Measurements from ENCODE around the gene FOXP2.
"Not testable (repeated sequence)": the region's sequence is repeated elsewhere in the genome, so short reads cannot be mapped to it uniquely, and the experiment has no call there.

Gene FOXP2

GRCh38 chr7:114502454-114503254, 88.0 kb downstream of the FOXP2 start:
- DNase-seq (ENCODE audit: low read depth in 3 of 3): no peak

- no peak for DNase-seq (ENCODE audit: low read depth in 3 of 3)
Measured at GRCh38 chr7:114504586-114504985, 90.0 kb downstream of the FOXP2 start.

- DNase-seq (ENCODE audit: low read depth in 3 of 3): no peak
Measured at GRCh38 chr7:114507381-114507780, 92.8 kb downstream of the FOXP2 start.

GRCh38 chr7:114508086-114508485, 93.5 kb downstream of the FOXP2 start:
- DNase-seq (ENCODE audit: low read depth in 3 of 3): no peak

- not testable (repeated sequence) for DNase-seq (ENCODE audit: low read depth in 3 of 3)
Measured at GRCh38 chr7:114510824-114511223, 96.2 kb downstream of the FOXP2 start.

- DNase-seq (ENCODE audit: low read depth in 3 of 3): no peak
Measured at GRCh38 chr7:114519240-114519639, 104.6 kb downstream of the FOXP2 start.

DNA sequence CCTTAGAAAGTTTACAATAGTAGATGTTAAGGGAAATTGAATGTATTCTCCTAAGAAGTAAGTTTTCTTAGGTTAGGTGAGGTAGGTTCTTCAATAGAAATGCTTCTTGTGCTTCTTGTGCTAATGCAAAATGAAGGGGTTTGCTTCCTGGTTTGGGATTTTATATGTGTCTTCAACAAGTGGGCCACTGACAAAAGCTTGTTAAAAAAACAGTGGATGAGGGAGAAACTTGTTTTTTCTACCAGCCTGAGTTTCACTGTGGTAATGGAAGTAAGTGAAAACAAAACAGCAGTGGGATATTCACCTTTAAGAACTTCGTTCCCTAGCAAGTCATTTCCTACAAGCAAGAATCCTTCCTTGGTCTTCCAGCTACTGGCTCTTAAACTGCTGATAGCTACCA, 107.5 kb downstream of the FOXP2 start:
- DNase-seq (ENCODE audit: low read depth in 3 of 3): no peak

GRCh38 chr7:114527589-114527988, 113.0 kb downstream of the FOXP2 start:
- DNase-seq (ENCODE audit: low read depth in 3 of 3): no peak

- no peak for DNase-seq (ENCODE audit: low read depth in 3 of 3)
Measured at GRCh38 chr7:114530057-114530611, 115.5 kb downstream of the FOXP2 start.

GRCh38 chr7:114531326-114531725, 116.7 kb downstream of the FOXP2 start:
- DNase-seq (ENCODE audit: low read depth in 3 of 3): no peak

DNA sequence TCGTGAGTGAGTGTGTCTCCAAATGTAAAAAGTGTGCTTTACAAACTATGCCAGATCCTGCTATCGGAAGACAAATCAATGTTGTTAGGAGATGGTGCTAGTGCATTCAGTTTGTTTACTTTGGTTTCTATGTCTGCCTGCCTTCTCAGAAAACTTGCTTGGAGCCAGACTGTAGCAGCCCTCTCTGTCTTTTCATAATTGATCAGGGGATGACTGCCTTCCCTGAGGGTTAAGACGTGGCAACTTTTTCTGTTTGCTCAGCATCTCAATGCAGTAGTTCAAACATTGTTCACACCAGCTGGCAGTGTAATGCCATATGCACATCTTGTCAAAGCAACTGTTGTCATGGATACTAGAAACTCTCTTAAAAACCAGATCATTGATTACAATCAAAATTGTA, 118.5 kb downstream of the FOXP2 start:
- DNase-seq (ENCODE audit: low read depth in 3 of 3): no peak

DNA sequence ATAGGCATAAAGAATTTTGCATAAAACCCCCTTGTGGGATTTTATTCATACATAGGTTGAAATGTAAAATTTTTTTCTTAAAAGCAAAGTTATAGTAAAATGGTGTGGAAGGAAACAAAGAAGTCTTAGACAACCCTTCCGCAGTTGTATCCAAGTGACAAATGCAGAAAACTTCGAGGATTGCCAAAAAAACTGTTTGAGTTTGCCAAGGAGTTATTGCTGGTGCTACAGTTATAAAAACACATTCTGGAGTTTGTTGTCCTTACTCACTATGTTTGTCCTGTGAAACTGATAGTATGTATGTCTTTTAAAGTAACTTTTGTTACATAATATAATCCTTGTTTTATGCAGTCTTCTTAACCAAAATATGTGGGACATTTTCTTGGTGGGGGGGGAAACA, 120.3 kb downstream of the FOXP2 start:
- no peak for DNase-seq (ENCODE audit: low read depth in 3 of 3)

DNA sequence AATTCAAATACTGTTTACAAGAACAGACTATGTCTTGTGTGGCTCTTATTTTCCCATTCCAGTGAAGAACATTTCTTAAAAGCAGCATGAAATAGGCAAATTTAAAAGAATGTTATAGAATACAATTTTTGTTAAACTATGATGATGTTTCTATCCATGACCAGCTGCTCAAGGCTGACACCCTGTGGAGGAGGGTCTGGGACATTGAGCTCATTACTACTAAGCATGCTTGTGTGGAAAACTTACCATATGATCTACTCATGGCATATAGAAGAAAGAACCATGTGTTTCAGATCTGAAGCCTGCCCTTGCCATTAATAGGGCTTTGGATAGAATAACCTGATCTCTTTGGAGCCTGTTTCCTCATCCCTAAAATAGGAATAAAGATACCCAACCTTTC, 125.0 kb downstream of the FOXP2 start:
- no peak for DNase-seq (ENCODE audit: low read depth in 3 of 3)

GRCh38 chr7:114540291-114540690, 125.7 kb downstream of the FOXP2 start:
- no peak for DNase-seq (ENCODE audit: low read depth in 3 of 3)

DNA sequence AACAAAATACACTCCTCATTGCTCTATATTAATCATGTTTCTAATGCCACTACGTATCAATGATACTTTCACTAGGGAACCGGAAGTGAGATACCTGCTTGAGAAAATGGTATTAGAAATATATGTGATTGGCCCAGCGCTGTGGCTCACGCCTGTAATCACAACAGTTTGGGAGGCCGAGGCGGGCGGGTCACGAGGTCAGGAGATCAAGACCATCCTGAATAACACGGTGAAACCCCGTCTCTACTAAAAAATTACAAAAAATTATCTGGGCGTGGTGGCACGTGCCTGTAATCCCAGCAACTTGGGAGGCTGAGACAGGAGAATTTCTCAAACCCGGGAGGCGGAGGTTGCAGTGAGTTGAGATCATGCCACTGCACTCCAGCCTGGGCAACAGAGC, 132.7 kb downstream of the FOXP2 start:
- DNase-seq (ENCODE audit: low read depth in 3 of 3): not testable (repeated sequence)

GRCh38 chr7:114548081-114548980, 133.7 kb downstream of the FOXP2 start:
- DNase-seq (ENCODE audit: low read depth in 3 of 3): no peak

GRCh38 chr7:114554781-114555537, 140.3 kb downstream of the FOXP2 start:
- no peak for DNase-seq (ENCODE audit: low read depth in 3 of 3)

DNA sequence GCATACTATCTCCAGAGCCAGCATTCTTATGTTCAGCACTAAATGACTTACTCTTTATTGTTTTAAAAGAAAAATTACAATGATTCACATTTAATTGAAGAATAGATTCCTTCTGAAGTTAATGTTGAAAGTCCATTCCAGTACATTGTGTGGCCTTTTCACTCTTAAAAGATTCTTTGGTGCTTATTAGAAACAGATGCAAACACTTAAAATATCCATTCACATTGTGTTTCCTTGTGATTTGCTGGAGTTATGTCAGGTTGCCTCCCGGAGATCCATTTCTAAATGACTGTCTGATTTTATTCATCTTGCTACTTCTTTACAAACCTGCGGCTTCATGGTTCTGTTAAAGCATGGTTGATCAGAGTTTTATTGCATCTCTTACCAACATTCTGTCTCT, 152.8 kb downstream of the FOXP2 start:
- no peak for DNase-seq (ENCODE audit: low read depth in 3 of 3)

DNA sequence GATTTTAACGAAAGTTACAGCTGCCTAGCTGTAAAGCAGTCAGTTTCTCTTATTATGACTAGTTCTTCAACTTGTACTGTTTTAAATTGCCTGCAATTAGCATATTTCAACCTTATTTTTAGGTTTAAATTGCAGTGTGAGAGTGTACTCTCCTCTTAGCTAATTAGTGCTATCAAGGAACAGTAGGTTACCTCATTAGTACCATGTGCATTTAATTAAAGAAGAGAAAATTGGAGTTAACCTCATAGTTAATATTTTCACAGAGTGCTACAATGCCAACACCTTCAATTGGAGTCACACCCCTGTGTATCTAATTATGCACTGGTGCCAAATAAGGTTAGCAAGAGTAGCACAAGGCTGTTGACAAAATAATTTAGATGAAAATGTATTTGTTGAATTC, 154.6 kb downstream of the FOXP2 start:
- DNase-seq (ENCODE audit: low read depth in 3 of 3): no peak

DNA sequence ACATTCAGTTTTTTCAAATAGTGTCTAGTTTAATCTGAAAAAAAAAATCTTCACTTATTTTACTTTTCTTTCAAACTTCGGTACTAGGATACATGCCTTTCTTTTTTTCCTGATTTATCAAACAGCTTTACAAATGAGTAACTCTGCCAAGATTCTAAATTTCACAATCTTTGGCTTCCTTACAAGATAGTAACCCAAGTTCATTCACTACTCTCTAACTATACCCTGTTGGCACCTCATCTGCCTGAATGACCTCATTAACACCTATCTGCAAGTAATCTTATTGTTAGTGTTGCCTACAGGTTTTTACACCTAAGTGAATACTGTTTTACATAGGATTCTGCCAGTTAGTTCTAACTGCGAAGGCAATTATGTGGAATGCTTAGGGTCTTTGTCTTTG, 159.8 kb downstream of the FOXP2 start:
- DNase-seq (ENCODE audit: low read depth in 3 of 3): no peak

GRCh38 chr7:114575098-114575497, 160.5 kb downstream of the FOXP2 start:
- DNase-seq (ENCODE audit: low read depth in 3 of 3): no peak

DNA sequence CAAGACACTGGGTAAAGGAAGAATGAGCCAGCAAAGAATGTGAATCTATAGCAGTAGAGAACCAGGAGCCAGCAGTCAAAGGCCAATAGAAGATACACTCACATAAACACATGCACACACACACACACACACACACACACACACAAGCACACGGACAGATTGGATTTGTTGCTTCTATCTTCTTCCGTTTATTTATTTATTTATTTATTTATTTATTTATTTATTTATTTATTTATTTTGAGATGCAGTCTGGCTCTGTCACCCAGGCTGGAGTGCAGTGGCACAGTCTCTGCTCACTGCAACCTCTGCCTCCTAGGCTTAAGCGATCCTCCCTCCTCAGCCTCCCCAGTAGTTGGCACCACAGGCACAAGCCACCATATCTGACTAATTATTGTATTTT, 166.3 kb downstream of the FOXP2 start:
- not testable (repeated sequence) for DNase-seq (ENCODE audit: low read depth in 3 of 3)
